Neural cell (in vitro differentiated cells): Measurements from ENCODE around the gene RYR2.

Experiments
- EP300 ChIP-seq: fragments of 450-650 bp; conservative IDR thresholded peaks from 2 replicates; pipeline ENCODE4 v1.6.1; 2014; ENCODE audit warnings: antibody characterized with exemption, mild to moderate bottlenecking, moderate library complexity; ENCODE audit not compliant: poor library complexity, severe bottlenecking
- EZH2 ChIP-seq: fragments of 200-600, 300-800 bp; shearing (Covaris generic), sonication (generic); IDR thresholded peaks from 2 replicates; pipeline ENCODE4 v1.6.1; 2014; ENCODE audit warnings: antibody characterized with exemption, low read length, borderline replicate concordance, mild to moderate bottlenecking; ENCODE audit not compliant: insufficient read depth, poor library complexity, severe bottlenecking
- POLR2AphosphoS5 ChIP-seq: IDR thresholded peaks from 2 replicates; pipeline ENCODE4 v1.6.1; 2012
- RAD21 ChIP-seq: fragments of 450-650 bp; conservative IDR thresholded peaks from 2 replicates; pipeline ENCODE4 v1.6.1; 2014; ENCODE audit warnings: antibody characterized with exemption, mild to moderate bottlenecking, moderate library complexity
- TAF1 ChIP-seq: IDR thresholded peaks from 2 replicates; pipeline ENCODE4 v1.6.1; 2012; ENCODE audit warnings: low read depth
- TF ChIP-seq, protein P1 (sequence below): fragments of 450-650 bp; IDR thresholded peaks from 2 replicates; pipeline ENCODE4 v1.5.1; 2014; ENCODE audit warnings: antibody characterized with exemption, mild to moderate bottlenecking, moderate library complexity; ENCODE audit not compliant: poor library complexity, severe bottlenecking
- TF ChIP-seq, protein P2 (sequence below): IDR thresholded peaks from 2 replicates; pipeline ENCODE4 v1.6.1; 2012; ENCODE audit warnings: borderline replicate concordance

DNA sequence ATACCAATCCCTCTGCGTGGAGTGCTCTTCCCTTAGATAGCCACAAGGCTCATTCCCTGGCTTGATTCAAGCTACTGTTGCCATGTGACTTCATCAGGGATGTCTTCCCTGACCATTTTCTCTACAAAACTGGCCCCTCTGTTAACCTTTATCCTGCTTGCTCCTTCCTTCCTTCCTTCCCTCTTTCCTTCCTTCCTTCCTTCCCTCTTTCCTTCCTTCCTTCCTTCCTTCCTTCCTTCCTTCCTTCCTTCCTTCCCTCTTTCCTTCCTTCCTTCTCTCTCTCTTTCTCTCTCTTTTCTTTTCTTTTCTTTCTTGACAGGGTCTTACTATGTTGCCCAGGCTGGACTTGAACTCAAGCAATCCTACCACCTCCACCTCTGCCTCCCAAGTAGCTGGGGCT is 6.2 kb upstream of the RYR2 start:
- TF ChIP-seq EZH2: no peak
- TF ChIP-seq, protein P1, sequence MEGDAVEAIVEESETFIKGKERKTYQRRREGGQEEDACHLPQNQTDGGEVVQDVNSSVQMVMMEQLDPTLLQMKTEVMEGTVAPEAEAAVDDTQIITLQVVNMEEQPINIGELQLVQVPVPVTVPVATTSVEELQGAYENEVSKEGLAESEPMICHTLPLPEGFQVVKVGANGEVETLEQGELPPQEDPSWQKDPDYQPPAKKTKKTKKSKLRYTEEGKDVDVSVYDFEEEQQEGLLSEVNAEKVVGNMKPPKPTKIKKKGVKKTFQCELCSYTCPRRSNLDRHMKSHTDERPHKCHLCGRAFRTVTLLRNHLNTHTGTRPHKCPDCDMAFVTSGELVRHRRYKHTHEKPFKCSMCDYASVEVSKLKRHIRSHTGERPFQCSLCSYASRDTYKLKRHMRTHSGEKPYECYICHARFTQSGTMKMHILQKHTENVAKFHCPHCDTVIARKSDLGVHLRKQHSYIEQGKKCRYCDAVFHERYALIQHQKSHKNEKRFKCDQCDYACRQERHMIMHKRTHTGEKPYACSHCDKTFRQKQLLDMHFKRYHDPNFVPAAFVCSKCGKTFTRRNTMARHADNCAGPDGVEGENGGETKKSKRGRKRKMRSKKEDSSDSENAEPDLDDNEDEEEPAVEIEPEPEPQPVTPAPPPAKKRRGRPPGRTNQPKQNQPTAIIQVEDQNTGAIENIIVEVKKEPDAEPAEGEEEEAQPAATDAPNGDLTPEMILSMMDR: no peak
- TF ChIP-seq RAD21: no peak
- no peak for TF ChIP-seq EP300
- TF ChIP-seq, protein P2, sequence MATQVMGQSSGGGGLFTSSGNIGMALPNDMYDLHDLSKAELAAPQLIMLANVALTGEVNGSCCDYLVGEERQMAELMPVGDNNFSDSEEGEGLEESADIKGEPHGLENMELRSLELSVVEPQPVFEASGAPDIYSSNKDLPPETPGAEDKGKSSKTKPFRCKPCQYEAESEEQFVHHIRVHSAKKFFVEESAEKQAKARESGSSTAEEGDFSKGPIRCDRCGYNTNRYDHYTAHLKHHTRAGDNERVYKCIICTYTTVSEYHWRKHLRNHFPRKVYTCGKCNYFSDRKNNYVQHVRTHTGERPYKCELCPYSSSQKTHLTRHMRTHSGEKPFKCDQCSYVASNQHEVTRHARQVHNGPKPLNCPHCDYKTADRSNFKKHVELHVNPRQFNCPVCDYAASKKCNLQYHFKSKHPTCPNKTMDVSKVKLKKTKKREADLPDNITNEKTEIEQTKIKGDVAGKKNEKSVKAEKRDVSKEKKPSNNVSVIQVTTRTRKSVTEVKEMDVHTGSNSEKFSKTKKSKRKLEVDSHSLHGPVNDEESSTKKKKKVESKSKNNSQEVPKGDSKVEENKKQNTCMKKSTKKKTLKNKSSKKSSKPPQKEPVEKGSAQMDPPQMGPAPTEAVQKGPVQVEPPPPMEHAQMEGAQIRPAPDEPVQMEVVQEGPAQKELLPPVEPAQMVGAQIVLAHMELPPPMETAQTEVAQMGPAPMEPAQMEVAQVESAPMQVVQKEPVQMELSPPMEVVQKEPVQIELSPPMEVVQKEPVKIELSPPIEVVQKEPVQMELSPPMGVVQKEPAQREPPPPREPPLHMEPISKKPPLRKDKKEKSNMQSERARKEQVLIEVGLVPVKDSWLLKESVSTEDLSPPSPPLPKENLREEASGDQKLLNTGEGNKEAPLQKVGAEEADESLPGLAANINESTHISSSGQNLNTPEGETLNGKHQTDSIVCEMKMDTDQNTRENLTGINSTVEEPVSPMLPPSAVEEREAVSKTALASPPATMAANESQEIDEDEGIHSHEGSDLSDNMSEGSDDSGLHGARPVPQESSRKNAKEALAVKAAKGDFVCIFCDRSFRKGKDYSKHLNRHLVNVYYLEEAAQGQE: no peak
- no peak for TF ChIP-seq POLR2AphosphoS5
- TF ChIP-seq TAF1: no peak
